Hepatocyte (in vitro differentiated cells): ENCODE measurements around the gene USP1. TPM values are rescaled to one million over a fixed set of nuclear protein-coding genes. Genes with fewer than 3 reads are reported as not detected.
A peak's percentile ranks its signal among the peaks of the same experiment; 100 is the strongest.

ENCODE experiments used
- DNase-seq: peaks from one replicate; pipeline ENCODE4 v3.0.0-alpha.2; 2016; ENCODE audit warnings: low spot score
- H2AFZ ChIP-seq: fragments of 200-600 bp; sonication (generic); 2 replicates; pipeline ENCODE4 v1.6.0; 2016; ENCODE audit warnings: antibody characterized with exemption, mild to moderate bottlenecking
- H3K27ac ChIP-seq: fragments of 200-600 bp; sonication (generic); 2 replicates; pipeline ENCODE4 v1.5.1; 2016; ENCODE audit warnings: mild to moderate bottlenecking
- H3K27me3 ChIP-seq: fragments of 200-600 bp; sonication (generic); 2 replicates; pipeline ENCODE4 v1.6.1; 2016
- H3K36me3 ChIP-seq: fragments of 200-600 bp; sonication (generic); replicated peaks from 2 replicates; pipeline ENCODE4 v1.5.1; 2016; ENCODE audit warnings: low read depth; ENCODE audit not compliant: insufficient read depth
- H3K4me1 ChIP-seq: fragments of 200-600 bp; sonication (generic); 2 replicates; pipeline ENCODE4 v1.5.1; 2016; ENCODE audit warnings: mild to moderate bottlenecking, moderate library complexity; ENCODE audit not compliant: insufficient read depth
- H3K4me2 ChIP-seq: fragments of 200-600 bp; sonication (generic); 2 replicates; pipeline ENCODE4 v1.6.0; 2016
- H3K4me3 ChIP-seq: fragments of 200-600 bp; sonication (generic); 2 replicates; pipeline ENCODE4 v1.5.1; 2016; ENCODE audit warnings: mild to moderate bottlenecking
- H3K79me2 ChIP-seq: fragments of 200-600 bp; sonication (generic); 2 replicates; pipeline ENCODE4 v1.6.0; 2017; ENCODE audit warnings: mild to moderate bottlenecking
- H3K9me2 ChIP-seq: fragments of 200-600 bp; sonication (generic); replicated peaks from 2 replicates; pipeline ENCODE4 v1.6.0; 2017; ENCODE audit warnings: mild to moderate bottlenecking; ENCODE audit not compliant: insufficient read depth
- H3K9me3 ChIP-seq: fragments of 200-600 bp; sonication (generic); 2 replicates; pipeline ENCODE4 v1.5.1; 2016; ENCODE audit warnings: low read depth, mild to moderate bottlenecking
- H4K20me1 ChIP-seq: fragments of 200-600 bp; sonication (generic); 2 replicates; pipeline ENCODE4 v1.6.0; 2016; ENCODE audit warnings: mild to moderate bottlenecking; ENCODE audit not compliant: insufficient read depth, poor library complexity, severe bottlenecking
- EZH2 ChIP-seq: fragments of 200-600 bp; sonication (generic); IDR thresholded peaks from 2 replicates; pipeline ENCODE4 v1.6.1; 2016; ENCODE audit warnings: antibody characterized with exemption, mild to moderate bottlenecking, borderline replicate concordance
- EZH2phosphoT487 ChIP-seq: fragments of 200-600 bp; sonication (generic); IDR thresholded peaks from one replicate; pipeline ENCODE4 v1.6.1; 2018; ENCODE audit warnings: antibody characterized with exemption, mild to moderate bottlenecking, low read depth, moderate library complexity; ENCODE audit not compliant: unreplicated experiment, severe bottlenecking
- WGBS: methylation state at CpG from one replicate; pipeline ENCODE4 v1.1.6; 2016; ENCODE audit warnings: low lambda C conversion rate; ENCODE audit errors: missing lambda C conversion rate; 5-methylcytosine and 5-hydroxymethylcytosine counted together
- polyA plus RNA-seq: library from polyadenylated mRNA; unstranded; fragments of >200 nt; fragmentation: Nextera tagmentation; extraction: Ambion mirVana; gene quantifications from 2 replicates; pipeline ENCODE4 v1.2.1, GENCODE V29; 2016
- total RNA-seq: library from RNA; depleted of rRNA; stranded (reverse); fragments of >200 nt; gene quantifications from 2 replicates; pipeline ENCODE4 v1.2.3, GENCODE V29; 2014
- TF ChIP-seq, protein P1 (sequence below): fragments of 200-600 bp; sonication (generic); IDR thresholded peaks from 2 replicates; pipeline ENCODE4 v1.5.1; 2016; ENCODE audit warnings: antibody characterized with exemption, mild to moderate bottlenecking; ENCODE audit not compliant: poor library complexity

Gene USP1
- total and polyA plus RNA-seq, 2 experiments from 2014 or later, result 11.6 to 28.5 TPM

- Histone ChIP-seq H3K9me2 (no peaks in the 10 kb centered on the region), H3K79me2 (no peaks in the 10 kb centered on the region), H3K27me3 (no peaks in the 10 kb centered on the region), H3K4me3 (no peak overlapping the region), H3K27ac (no peak overlapping the region), H3K9me3 (no peaks in the 10 kb centered on the region), H3K4me2 (no peak overlapping the region), H4K20me1 (no peaks in the 10 kb centered on the region), H3K36me3 (no peaks in the 10 kb centered on the region), H3K4me1 (no peaks in the 10 kb centered on the region), H2AFZ (no peak overlapping the region)
- 90% methylated on average over 7 of the region's 7 CpGs for WGBS
- no peak for DNase-seq
- TF ChIP-seq EZH2, result no peak
- TF ChIP-seq EZH2phosphoT487, result no peak
- TF ChIP-seq, protein P1, sequence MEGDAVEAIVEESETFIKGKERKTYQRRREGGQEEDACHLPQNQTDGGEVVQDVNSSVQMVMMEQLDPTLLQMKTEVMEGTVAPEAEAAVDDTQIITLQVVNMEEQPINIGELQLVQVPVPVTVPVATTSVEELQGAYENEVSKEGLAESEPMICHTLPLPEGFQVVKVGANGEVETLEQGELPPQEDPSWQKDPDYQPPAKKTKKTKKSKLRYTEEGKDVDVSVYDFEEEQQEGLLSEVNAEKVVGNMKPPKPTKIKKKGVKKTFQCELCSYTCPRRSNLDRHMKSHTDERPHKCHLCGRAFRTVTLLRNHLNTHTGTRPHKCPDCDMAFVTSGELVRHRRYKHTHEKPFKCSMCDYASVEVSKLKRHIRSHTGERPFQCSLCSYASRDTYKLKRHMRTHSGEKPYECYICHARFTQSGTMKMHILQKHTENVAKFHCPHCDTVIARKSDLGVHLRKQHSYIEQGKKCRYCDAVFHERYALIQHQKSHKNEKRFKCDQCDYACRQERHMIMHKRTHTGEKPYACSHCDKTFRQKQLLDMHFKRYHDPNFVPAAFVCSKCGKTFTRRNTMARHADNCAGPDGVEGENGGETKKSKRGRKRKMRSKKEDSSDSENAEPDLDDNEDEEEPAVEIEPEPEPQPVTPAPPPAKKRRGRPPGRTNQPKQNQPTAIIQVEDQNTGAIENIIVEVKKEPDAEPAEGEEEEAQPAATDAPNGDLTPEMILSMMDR, result no peak
Measured at GRCh38 chr1:62457955-62458354, 21.1 kb downstream of the USP1 start.

GRCh38 chr1:62462370-62462769 is 25.5 kb downstream of the USP1 start:
- Histone ChIP-seq H3K9me3 (peaks cover 6% of the 10 kb centered on the region), H3K4me2 (no peak overlapping the region), H3K27me3 (no peaks in the 10 kb centered on the region), H3K79me2 (no peaks in the 10 kb centered on the region), H3K27ac (no peak overlapping the region), H2AFZ (no peak overlapping the region), H3K4me1 (peaks cover 6% of the 10 kb centered on the region), H3K36me3 (no peaks in the 10 kb centered on the region), H3K9me2 (no peaks in the 10 kb centered on the region), H4K20me1 (no peaks in the 10 kb centered on the region), H3K4me3 (no peak overlapping the region)
- TF ChIP-seq EZH2phosphoT487, result no peak
- TF ChIP-seq, protein P1, result no peak
- TF ChIP-seq EZH2, result no peak
- 97% methylated on average over 3 of the region's 3 CpGs for WGBS
- no peak for DNase-seq

DNA sequence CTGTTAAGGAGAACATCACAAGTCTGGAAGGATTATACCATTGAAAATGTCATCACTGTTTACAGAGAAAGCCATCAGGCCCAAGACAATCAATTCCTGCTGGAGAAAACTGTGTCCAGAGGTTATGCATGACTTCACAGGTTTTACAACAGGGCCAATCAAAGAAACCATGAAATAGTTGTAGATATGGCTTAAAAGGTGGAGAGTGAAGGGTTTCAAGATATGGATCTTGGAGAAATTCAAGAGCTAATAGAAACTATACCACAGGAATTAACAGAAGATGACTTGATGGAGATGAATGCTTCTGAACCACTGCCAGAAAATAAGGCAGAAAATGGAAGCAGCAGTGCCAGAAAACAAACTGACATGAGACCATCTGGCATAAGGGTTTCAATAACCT is 30.2 kb downstream of the USP1 start:
- H3K4me1 ChIP-seq, result peaks cover 6% of the 10 kb centered on the region
- H4K20me1 ChIP-seq, result no peaks in the 10 kb centered on the region
- no peaks in the 10 kb centered on the region for H3K9me2 ChIP-seq
- H3K79me2 ChIP-seq, result no peaks in the 10 kb centered on the region
- peak overlapping the region; percentile 8 for H3K4me2 ChIP-seq
- H3K27ac ChIP-seq, result peak overlapping the region; percentile 49
- DNase-seq, result peak; percentile 6
- TF ChIP-seq, protein P1, result no peak
- no peak for TF ChIP-seq EZH2phosphoT487
- no peak for TF ChIP-seq EZH2
- no peaks in the 10 kb centered on the region for H3K27me3 ChIP-seq
- no peak overlapping the region for H2AFZ ChIP-seq
- H3K36me3 ChIP-seq, result no peaks in the 10 kb centered on the region
- peaks cover 6% of the 10 kb centered on the region for H3K9me3 ChIP-seq
- H3K4me3 ChIP-seq, result no peak overlapping the region
